Gastrocnemius medialis (tissue), 4 donors: Measurements from ENCODE around the gene SMYD1. TPM values are rescaled to one million over a fixed set of nuclear protein-coding genes. Genes with fewer than 3 reads are reported as not detected.

Experiments used
- ATAC-seq, 2 donors: fragments of 150-250 bp; one replicate each; pipeline ENCODE4 v1.9.1; 2016
- DNase-seq, 2 donors: peaks; one replicate each; pipeline ENCODE4 v3.0.0-alpha.2; 2019
- H3K27ac ChIP-seq, 4 donors: fragments of 200-600 bp; sonication (generic); 1 replicate in 1 of 4; 2 replicates in 3 of 4; pipeline ENCODE4 v1.5.1; 2016 to 2018; ENCODE audit warnings: mild to moderate bottlenecking in 2 of 4, moderate library complexity in 1 of 4
- H3K27me3 ChIP-seq, 3 donors: fragments of 200-600 bp; sonication (generic) in 2 of 3; 1 replicate in 1 of 3; 2 replicates in 2 of 3; pipeline versions ENCODE4 v1.5.1 to v1.6.0; 2016 to 2019; ENCODE audit warnings: mild to moderate bottlenecking in 1 of 3, moderate library complexity in 1 of 3
- H3K36me3 ChIP-seq, 2 donors: fragments of 200-600 bp; sonication (generic) in 1 of 2; one replicate each; pipeline ENCODE4 v1.5.1; 2017 to 2018
- H3K4me1 ChIP-seq, 2 donors: fragments of 200-600 bp; sonication (generic) in 1 of 2; one replicate each; pipeline ENCODE4 v1.5.1; 2016 to 2017; ENCODE audit warnings: mild to moderate bottlenecking in 2 of 2
- H3K4me3 ChIP-seq, 4 donors: fragments of 200-600 bp; sonication (generic) in 3 of 4; 1 replicate in 1 of 4; 2 replicates in 3 of 4; pipeline ENCODE4 v1.5.1; 2016 to 2019; ENCODE audit warnings: mild to moderate bottlenecking in 2 of 4
- H3K9me3 ChIP-seq, 3 donors: fragments of 200-600 bp; sonication (generic) in 2 of 3; 1 replicate in 1 of 3; 2 replicates in 2 of 3; pipeline ENCODE4 v1.5.1; 2016 to 2019
- POLR2A ChIP-seq, 2 donors: fragments of 450-650 bp; IDR thresholded peaks; one replicate each; pipeline ENCODE4 v1.6.1; 2017; ENCODE audit warnings: antibody characterized with exemption in 2 of 2, mild to moderate bottlenecking in 2 of 2, moderate library complexity in 2 of 2
- in situ Hi-C, 4 donors: fragments of 200-750 bp; cut with MboI; loops; one replicate each; pipeline versions ENCODE4 v1.15.0 to v1.8.0; 2017; ENCODE audit warnings: low sequenced_read_pairs in 4 of 4
- intact Hi-C: fragments of 100-400 bp; cut with DNase I; formaldehyde crosslinking; loops from one replicate; pipeline ENCODE4 v1.15.1; 2023; ENCODE audit warnings: low total_unique reads
- total RNA-seq, 4 donors: library from RNA; depleted of rRNA; stranded (reverse); fragments of >200 nt; gene quantifications; one replicate each; pipeline versions ENCODE4 v1.1.0 to v1.2.3, GENCODE V29; 2016
- TF ChIP-seq, protein P1 (sequence below), 5 experiments: fragments of 450-650 bp in 3 of 5; fragments of 200-600 bp in 2 of 5; sonication (generic) in 2 of 5; IDR thresholded peaks in 4 of 5; conservative IDR thresholded peaks in 1 of 5; 1 replicate in 4 of 5; 2 replicates in 1 of 5; pipeline ENCODE4 v1.5.1; 2016 to 2019; ENCODE audit warnings: antibody characterized with exemption in 5 of 5, mild to moderate bottlenecking in 3 of 5, moderate library complexity in 3 of 5

The SMYD1 gene
- total RNA-seq, 4 donors from 2014 or later: 107 to 214 (median 147) TPM

DNA sequence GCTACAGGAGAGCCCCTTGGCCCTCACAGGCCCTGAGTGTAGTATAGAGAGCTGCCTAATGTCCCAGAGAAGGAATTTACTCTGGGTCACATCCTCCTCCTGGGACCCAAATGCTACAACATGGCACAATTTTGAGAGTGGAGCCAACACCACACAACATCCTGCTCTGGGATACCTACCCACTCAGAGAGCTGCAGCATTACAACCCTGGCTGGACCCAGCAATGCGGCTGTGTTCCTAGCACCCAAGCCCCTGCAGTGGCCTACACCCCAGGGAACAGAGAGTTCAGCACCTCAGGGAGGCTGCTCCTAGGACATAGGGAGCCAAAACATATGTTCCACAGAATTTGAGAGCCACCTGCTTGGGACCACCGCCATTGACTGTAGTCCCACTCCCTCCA lies 79.5 kb downstream of the SMYD1 start:
- in situ Hi-C loops (no loop called here), intact Hi-C loops (no loop called here)
- H3K9me3 ChIP-seq: no peaks in the 10 kb centered on the region
- no peak overlapping the region for H3K27ac ChIP-seq
- H3K36me3 ChIP-seq: no peaks in the 10 kb centered on the region
- no peak for DNase-seq
- no peaks in the 10 kb centered on the region for H3K4me1 ChIP-seq
- ATAC-seq: no peak
- TF ChIP-seq, protein P1, sequence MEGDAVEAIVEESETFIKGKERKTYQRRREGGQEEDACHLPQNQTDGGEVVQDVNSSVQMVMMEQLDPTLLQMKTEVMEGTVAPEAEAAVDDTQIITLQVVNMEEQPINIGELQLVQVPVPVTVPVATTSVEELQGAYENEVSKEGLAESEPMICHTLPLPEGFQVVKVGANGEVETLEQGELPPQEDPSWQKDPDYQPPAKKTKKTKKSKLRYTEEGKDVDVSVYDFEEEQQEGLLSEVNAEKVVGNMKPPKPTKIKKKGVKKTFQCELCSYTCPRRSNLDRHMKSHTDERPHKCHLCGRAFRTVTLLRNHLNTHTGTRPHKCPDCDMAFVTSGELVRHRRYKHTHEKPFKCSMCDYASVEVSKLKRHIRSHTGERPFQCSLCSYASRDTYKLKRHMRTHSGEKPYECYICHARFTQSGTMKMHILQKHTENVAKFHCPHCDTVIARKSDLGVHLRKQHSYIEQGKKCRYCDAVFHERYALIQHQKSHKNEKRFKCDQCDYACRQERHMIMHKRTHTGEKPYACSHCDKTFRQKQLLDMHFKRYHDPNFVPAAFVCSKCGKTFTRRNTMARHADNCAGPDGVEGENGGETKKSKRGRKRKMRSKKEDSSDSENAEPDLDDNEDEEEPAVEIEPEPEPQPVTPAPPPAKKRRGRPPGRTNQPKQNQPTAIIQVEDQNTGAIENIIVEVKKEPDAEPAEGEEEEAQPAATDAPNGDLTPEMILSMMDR (IDR thresholded peaks at IDR 0.05 in 4 of 5, conservative IDR thresholded peaks at IDR 0.05 in 1 of 5): no peak
- no peak for TF ChIP-seq POLR2A (IDR thresholded peaks at IDR 0.05)
- H3K27me3 ChIP-seq: no peaks in the 10 kb centered on the region
- H3K4me3 ChIP-seq: no peak overlapping the region

DNA sequence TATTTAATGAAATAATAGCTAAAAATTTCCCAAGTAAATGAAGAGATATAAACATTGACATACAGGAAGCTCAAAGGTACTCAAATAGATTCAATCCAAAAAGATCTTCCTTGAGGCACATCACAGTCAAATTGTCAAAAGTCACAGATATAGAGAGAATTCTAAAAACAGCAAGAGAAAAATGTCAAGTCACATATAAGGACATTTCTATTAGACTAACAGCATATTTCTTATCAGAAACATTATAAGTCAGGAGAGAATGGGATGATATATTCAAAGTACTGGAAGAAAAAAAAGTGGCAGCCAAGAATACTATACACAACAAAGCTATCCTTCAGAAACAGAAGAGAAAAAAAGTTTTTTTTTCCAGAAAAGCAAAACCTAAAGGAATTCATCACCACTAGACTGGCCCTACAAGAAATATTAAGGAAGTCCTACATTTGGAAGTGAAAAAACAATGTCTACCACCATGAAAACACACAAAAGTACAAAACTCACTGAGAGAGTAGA lies 81.4 kb downstream of the SMYD1 start:
- Histone ChIP-seq H3K9me3 (no peaks in the 10 kb centered on the region), H3K27me3 (no peaks in the 10 kb centered on the region), H3K36me3 (no peaks in the 10 kb centered on the region), H3K4me1 (no peaks in the 10 kb centered on the region), H3K4me3 (no peak overlapping the region), H3K27ac (no peak overlapping the region)
- no peak for TF ChIP-seq POLR2A (IDR thresholded peaks at IDR 0.05)
- TF ChIP-seq, protein P1 (IDR thresholded peaks at IDR 0.05 in 4 of 5, conservative IDR thresholded peaks at IDR 0.05 in 1 of 5): no peak
- no peak for ATAC-seq
- intact Hi-C loops: no loop called here
- in situ Hi-C loops: no loop called here
- no peak for DNase-seq

DNA sequence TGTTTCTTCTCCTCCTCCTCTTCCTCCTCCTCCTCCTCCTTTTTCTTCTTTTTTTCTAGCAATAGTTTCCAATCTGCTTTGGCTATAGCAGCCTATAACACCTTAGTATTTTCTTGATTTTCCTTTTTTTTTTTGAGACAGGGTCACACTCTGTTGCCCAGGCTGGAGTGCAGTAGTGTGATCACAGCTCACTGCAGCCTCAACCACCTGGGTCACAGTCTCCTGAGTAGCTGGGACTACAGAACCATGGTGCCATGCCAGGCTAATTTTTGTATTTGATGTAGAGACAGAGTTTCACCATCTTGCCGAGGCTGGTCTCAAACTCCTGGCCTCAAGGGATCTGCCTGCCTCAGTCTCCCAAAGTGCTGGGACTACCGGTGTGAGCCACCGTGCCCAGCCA lies 91.9 kb downstream of the SMYD1 start:
- Histone ChIP-seq H3K27ac (no peak overlapping the region), H3K27me3 (no peaks in the 10 kb centered on the region), H3K9me3 (no peaks in the 10 kb centered on the region), H3K36me3 (no peaks in the 10 kb centered on the region), H3K4me3 (no peak overlapping the region), H3K4me1 (peaks cover 3 to 12% of the 10 kb centered on the region in 2 donors)
- DNase-seq (no peak), ATAC-seq (no peak)
- in situ Hi-C loops (loop anchor here (5.0 kb wide), 1 partner anchor 97 kb away; no protein-coding TSS in a partner anchor), intact Hi-C loops (no loop called here)
- no peak for TF ChIP-seq POLR2A (IDR thresholded peaks at IDR 0.05)
- TF ChIP-seq, protein P1 (IDR thresholded peaks at IDR 0.05 in 4 of 5, conservative IDR thresholded peaks at IDR 0.05 in 1 of 5): no peak

DNA sequence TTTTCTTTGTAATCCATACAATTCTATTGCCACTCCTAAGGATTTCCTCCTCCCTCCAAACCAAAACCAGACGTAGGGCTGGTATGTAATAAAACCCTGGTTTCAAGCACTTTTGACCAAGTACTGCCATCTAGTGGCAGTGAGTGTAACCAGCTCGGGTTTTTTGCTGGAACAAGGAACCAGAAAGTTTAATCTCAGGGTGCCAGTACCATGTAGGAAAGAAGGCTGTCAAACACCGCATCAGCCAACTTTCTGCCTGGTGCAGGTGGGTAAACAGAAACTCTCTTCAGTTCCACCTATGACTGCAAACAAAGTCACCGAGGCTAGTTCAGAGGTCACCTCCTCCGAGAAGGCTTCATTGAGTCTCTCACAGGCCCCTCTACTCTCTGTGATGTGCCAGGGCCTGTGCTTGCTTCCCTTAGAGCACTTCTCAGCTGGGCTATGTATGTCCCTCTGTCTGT lies 92.4 kb downstream of the SMYD1 start:
- Histone ChIP-seq H3K27me3 (no peaks in the 10 kb centered on the region), H3K4me3 (no peak overlapping the region), H3K4me1 (peaks cover 8 to 17% of the 10 kb centered on the region in 2 donors), H3K27ac (peak overlapping the region in 2 of 4 donors; percentile 0 to 15), H3K9me3 (no peaks in the 10 kb centered on the region), H3K36me3 (no peaks in the 10 kb centered on the region)
- TF ChIP-seq, protein P1 (IDR thresholded peaks at IDR 0.05 in 4 of 5, conservative IDR thresholded peaks at IDR 0.05 in 1 of 5): peak; percentile 80 to 89 (median 84)
- no peak for TF ChIP-seq POLR2A (IDR thresholded peaks at IDR 0.05)
- peak in 1 of 2 donors; percentile 57 for DNase-seq
- peak; percentile 84 to 95 for ATAC-seq
- in situ Hi-C loops: loop anchor here (5.0 kb wide), 1 partner anchor 98 kb away; no protein-coding TSS in a partner anchor
- intact Hi-C loops: loop anchor here (1.0 kb wide), 2 partner anchors 27 to 100 kb away; no protein-coding TSS in a partner anchor
